HL-60/S4 (cell line): ENCODE results near the gene RAD51B.

Source experiments
- in situ Hi-C: fragments of 300-500 bp; cut with MboI; formaldehyde crosslinking; loops from 2 replicates; pipeline ENCODE4 v1.14.3; 2022; ENCODE audit warnings: low sequenced_read_pairs

RAD51B gene

DNA sequence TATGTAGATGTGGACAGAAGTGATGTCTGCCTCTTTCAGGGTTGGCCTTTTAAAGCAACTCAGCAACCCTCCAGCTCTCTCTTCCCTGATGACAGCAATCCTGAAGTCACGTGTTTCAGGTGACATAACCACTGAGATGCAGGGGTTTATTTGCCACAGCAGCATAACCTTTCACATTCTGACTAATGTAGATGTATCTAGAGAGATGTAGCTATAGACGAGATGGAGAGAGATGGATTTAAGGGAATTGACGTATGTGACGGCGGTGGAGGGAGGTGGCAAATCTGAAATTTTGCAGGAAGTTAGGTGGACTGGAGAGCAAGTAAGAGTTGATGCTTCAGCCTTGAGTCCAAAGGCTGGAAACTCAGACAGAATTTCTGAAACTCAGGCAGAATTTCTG is 847.3 kb downstream of the RAD51B start:
- in situ Hi-C loops: no loop called here

DNA sequence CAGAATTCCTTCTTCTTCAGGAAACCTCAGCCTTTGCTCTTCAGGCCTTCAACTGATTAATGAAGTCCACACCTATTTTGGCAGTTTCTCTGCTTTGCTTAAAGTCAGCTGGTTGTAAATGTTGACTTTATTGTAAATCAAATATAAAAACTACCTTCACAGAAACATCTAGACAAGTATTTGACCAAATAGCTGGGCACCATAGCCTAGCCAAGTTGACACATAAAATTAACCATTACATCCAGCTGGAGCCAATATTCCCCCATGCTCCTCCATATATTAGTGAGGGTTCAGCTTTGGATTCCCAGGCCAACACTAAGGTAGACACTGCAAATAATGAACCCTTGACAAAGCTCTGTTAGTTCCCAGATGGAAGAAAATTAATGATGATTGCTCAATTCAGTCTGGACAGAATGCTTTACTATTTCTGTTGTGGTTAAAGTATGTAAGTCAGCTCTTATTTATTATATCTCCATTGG is 847.8 kb downstream of the RAD51B start:
- in situ Hi-C loops: no loop called here

DNA sequence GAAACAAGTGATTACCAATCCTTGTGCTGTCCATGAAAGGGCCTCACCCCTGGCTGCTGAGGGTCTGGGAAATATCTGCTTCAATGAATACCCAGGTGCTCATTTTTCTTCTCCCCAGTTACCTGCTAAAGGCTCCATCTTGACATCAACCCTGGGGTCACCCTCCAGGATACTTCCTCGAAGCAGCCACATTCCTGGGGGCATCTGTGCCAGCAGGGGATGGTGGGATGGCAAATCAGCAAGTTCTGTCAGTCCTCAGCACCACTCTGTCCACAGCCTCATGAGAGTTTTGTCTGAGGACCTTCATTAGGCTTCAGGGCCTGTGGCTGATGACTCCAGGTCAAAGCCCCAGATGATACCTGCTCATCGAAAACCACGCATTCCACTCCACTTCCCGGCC is 848.4 kb downstream of the RAD51B start:
- in situ Hi-C loops: no loop called here

DNA sequence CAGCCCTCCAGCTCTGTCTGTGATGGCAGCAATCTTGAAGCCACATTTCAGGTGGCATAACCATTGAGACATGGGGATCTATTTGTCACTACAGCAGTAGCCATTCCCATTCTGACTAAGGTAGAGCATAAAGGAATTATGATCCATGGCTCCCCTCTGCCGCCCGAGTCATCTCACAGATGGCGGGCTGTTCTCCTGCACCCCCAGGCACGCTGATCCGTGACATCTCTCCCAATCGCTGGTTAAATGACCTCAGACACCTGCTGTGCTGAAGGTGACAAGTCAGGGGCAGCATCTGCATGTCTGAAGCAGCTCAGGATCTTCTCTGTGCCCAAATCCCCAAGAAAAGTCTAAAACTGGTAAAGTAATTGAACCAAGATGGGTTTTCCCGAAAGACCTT is 849.0 kb downstream of the RAD51B start:
- in situ Hi-C loops: no loop called here

DNA sequence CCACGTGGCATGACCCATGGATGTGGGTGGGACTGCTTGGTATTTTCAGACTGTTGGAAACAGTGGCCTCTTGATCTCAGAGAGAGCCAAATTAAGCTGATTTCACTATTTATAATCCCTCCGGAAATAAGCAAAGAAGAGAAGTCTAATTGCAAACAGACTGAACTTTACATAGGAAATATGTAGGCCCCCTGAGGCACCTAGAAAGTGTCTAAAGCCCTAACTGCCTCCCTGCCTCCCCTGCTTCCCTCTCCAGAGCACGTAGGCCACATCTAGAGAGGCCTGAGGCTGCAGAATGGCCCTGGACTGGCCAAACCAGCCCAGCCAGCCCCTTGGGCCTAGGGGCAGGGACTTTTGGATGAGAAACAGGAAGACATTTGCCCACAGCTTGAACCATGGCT is 849.5 kb downstream of the RAD51B start:
- in situ Hi-C loops: no loop called here

DNA sequence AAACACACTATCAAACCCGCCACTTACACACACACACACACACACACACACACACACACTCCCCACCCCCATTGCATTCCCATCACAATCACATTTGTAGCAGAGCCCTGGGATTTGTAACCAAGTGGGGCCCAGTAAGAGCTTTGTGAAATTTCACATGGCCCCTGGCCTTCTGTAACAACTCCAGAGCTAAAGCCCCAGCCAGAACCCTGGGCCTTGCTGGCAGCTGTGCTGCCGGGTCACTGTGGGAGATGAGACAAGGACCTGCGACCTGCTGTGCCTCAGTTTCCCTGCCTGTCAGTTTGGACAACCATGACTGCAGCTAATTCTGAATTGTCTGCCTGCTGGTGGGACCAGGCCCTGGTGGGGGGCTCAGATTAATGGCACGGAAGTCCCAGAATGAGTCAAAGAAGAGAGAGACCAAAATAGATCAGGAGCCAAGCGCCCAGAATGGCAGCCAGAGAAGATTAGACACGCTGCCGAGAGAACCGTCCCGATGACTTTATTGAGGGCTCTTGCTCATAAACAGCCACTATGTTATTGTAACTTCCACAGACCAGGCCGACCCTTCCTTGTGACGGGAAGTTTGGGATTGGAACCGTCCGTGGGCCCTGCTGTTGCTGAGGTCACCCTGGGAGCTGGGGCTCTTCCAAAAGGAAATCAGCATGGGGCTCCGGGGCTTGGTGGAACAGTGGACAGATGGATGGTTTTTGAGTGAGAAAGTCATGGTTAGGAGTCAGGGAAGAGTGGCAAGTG is 850.2 kb downstream of the RAD51B start:
- in situ Hi-C loops: no loop called here

DNA sequence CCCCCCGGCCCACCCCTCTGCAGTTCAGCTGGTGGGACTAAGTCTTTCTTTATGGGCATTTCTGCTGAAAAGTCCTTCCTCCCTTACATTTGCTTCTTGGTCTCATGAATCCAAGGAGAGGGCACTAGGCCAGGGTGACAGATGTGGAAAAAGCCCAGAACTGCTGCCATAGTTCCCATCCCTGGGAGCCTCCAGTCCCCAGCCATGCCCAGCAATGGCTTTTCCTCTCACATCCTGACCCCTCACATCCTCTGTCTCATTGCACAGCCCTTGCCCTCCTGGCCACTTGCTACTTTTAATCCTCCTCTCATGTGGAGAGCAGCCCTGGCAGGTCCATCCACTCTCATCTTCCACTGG is 850.8 kb downstream of the RAD51B start:
- in situ Hi-C loops: no loop called here

DNA sequence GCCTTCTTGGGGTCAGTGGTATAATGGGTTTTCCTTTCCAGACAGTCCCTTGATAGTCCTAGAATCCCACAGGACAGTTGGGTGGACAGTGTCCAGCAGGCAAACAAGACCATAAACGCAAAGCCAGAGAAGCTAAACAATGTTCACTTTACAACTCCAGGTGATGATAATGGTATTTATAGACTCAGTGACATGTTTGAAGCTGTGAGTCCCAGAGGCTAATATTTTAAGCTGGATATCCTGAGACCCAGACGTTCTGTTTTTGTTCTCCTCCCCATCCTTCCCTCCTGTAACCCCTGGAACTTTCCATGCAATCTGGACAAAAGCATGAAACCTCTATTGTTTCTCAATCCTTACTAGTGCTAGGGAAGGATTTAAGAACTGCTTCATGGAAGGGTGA is 852.3 kb downstream of the RAD51B start:
- in situ Hi-C loops: no loop called here

DNA sequence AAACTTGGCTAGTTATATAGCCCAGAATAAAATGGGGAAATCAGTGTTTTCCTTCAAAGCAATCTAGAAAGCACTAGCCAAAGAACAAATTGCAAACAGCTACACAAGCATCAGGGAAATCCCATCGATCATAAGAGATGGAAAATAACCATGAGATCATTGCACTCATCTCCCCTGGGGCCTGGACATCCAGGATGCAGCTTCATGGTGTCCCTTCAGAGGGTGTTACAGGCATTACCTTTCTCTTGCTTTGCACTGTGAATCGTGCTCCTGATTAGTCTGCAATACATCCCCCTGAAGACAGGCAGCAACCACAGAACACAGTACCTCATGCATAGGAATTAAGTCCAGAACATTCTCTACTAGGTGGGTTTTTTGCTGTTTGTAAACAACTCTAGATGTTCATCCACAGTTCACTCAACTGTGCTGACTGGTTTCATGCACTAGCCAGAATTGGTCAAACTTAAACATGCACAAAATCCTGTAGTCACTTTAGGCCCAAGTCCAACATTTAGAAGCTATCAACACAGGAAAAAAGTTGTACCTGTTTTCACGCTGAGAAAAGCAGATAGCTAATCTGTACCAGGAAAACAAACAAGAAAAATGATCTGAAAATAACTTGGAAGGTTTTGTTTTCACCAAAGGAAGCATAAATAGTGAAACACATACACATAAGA is 853.2 kb downstream of the RAD51B start:
- in situ Hi-C loops: no loop called here

DNA sequence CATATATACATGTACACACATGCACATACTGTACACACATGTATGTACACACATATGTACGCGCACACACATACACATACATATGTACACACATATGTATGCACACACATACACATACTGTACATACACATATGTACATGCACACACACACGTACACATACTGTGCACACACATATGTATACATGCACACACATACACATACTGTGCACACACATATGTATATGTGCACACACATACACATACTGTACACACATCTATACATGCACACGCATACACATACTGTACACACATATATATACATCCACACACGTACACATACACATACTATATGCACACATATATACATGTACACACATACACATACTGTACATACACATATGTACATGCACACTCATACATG is 853.9 kb downstream of the RAD51B start:
- in situ Hi-C loops: no loop called here

DNA sequence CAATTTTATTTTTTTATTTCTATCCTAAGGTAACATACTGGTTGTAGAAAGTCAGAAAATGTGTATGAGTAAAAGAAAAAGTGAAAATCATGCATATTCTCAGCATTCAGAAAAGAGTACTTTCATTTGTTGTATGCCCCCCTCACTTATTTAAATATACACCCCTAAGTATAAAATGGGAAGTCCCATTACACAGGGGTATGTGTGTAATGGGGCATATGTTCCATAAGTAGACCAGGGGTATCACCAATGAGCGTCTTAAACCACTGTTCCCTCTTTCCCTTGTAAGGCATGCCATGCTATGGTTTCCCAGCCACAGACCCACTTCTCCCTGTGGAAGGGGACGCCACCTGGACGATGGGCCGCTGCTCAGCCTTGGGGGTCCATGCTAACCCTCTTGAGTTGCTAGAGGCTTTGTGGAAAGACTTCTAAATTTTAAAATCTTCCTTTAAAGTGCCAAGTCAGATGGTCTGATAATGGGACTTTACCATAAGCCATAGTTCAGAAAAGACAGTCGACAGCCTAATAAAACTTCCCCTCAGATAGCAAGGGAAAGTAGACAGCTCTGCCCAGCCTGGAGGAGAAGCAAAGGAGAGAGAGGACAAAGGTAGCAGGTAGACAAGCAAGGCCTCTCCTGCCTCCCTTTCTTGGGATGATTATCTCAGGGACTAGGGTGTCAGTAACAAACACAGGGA is 855.1 kb downstream of the RAD51B start:
- in situ Hi-C loops: no loop called here

DNA sequence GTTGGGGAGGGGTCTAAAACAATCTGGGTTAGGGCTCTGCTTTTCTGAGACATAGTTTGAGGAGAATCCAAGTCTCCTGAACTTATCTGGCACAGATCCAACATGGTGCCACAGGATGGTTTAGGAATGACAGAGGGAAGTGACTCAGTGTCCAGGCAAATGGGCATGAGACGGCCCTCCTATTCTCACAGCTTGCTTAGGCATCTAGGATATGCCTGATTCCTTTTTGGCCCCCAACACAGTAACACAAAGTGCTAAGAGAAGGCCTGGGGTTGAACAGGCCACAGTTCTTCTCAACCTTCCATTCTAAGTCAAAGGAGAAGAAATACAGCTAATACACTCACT is 855.6 kb downstream of the RAD51B start:
- in situ Hi-C loops: no loop called here

DNA sequence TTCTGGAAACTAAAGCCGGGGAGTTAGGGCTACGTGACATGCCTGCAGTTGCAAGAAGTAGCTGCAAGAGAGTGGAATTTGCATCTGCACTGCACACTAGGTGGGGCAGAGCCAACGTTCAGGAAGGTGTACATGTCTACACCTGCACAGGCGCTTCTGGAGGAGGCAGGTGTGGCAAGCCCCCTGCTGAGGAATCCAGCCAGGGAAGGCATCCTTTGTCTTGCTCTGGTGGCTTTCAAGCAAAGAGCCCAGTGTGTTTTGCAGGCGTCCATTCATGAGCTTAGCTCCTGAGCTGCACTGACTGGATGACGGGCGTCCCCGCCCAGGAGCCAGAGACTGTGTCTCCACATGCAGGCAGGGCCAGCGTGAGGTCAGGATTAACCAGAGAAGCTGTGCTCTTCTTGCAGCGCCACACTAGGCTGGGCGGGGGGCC is 856.9 kb downstream of the RAD51B start:
- in situ Hi-C loops: no loop called here

DNA sequence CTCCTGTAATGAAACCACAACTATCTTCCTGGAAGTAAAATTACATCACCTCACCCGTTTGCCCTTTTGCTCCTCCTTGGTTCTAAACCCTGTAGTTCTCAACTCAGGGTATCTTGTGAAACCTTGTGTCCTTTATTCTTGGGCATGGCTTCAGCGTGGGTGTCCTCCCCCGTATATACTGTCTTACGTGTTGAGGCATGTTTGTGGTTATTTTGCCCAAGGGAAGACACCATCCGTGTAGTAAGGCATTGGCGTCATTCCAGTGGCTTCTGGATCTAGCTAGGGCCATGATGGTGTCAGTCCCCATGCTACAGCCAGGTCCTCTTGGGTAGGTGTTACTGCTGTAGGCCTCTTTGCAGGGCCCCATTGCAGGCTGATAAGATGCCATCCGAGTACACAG is 857.9 kb downstream of the RAD51B start:
- in situ Hi-C loops: no loop called here

DNA sequence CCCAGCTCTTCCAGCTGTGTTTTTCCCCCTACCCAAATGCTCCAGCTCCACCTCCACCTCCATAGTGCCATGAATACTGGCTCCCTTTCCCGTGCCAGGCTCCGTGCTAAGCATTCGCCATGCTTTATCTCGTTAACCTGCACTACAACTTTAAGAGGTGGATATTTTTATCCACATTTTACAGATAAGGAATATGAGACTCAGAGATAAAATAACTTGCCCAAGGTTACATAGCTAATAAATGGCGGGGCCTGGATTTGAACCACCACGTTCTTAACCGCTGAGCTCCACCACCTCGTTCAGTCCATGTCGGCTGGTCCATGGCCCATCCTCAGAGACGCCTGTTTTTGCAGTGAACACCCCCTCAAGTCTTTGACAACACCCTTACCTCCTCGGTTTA is 858.3 kb downstream of the RAD51B start:
- in situ Hi-C loops: no loop called here

DNA sequence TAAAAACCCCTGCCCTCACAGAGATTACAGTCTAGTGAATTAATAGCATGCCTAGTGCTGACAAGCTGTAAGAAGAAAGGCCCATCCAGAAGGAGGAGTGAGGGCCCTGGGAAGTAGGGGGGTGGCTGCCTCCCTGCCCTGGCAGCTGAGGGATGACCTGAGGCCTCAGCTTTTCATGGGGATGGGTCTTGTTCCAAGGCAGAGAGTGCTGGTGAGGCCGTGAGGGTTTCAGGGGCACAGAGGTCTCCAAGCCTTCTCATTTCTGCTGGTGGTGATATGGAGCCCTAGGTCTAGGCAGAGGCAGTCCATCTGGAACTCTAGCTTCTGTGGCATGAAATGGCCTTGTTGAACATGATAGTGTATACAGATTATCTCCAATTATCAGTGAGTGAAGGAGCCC is 858.9 kb downstream of the RAD51B start:
- in situ Hi-C loops: no loop called here

DNA sequence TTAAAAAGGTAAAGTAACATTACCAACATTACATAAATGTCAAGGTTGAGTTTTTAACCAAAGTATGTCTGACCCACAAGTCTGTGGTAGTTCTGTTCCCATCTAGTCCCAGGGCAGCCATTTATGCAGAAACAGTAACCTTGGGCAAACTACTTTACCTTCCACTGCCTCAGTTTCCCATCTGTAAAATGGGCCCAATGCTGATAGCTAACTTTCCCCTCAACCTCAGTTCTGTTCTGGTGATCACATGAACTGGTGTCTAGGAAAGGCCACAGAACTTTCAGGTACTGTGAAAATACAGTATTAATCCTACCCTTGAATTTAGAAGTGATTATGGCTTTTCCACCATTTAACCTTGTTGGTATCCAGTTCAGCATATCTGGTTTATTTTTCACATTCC is 859.7 kb downstream of the RAD51B start:
- in situ Hi-C loops: no loop called here

DNA sequence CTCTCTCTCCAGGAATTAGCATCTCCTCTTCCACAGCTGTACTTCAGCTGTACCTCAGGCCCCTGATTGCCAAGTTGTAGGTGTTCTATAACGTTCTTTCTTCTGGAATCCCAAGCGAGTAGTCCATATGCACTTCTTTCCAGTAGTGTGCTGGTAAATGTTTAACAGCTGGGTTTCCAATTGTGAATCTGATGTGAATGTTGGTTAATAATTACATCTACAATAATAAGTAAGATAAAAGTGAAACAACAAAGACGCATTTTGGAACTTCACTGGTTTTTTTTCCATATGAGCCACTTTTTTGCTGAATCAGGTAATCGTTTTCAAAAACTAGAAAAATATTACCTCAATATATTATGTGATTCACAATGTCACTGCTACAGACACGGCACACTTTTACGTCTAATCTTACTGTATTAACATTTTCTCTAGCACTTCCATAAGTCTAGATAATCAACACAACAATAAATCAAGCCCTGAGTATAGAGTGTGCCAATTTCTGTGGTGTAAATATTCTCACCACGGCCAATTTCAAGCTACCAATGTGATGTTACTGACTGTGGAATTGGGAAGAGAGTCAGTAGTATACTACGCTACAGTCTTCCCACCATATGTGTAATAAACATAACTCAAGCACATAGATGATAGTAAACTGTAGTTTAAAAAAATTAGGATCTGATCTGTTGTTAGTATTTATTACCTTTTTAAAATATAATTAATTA is 860.3 kb downstream of the RAD51B start:
- in situ Hi-C loops: no loop called here

DNA sequence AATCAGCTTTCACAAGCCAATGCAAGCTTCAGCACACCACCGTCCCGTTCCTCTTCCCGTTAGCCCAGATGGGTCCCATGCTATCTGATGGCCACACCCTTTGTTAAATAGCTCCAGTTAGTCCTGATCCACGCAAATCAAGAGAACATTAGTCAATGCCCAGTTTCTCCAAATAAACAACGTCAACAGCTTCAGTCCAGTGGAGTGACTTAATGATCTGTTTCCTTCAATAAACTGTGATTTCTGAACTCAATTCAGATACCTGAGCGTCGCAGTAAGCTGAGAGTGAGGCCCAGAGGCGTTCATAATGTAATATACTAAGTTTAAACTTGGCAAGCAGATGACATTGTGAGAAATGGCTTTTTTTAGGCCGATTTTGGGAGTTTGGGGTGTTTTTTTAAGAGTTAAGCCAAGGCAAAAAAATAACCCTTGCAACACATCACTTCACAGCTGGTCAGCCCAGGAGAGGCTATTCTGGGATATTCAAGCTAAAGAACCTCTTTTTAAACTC is 861.0 kb downstream of the RAD51B start:
- in situ Hi-C loops: no loop called here

DNA sequence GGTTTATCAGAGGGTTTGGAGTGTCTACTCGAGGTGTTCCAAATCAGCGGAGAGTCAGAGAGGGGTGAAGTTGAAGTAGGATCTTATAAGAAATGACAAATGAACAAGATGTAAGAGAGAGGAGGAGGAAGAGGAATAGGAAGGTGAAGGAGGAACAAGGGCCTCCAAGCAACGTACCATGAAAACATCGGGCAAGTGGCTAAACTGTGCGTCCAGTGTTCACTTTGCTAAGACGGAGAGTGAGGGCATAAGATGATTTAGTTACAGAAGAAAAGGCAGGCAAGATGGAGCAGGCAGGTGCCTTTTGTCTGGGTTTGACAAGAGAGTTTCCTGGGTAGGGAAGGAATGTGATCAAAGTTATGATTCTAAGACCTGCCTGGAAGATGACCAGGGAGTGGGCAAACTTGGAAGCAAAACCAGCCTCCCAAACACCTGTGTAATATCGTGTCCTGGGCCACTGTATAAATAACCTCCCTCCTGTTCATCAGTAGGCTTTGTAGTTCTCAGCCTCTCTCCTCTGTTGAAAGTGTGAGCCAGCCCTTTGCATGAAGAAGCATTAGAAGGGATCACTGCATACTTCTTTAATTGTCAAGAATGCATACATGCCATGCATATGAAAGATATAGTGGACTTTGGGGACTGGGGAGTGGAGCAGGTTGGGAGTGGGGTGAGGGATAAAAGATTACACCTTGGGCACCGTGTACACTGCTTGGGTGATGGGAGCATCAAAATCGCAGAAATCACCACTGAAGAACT is 861.9 kb downstream of the RAD51B start:
- in situ Hi-C loops: no loop called here
